GM19025 (cell line): ENCODE results near the gene TUBD1.
"Not testable (repeated sequence)": the region's sequence is repeated elsewhere in the genome, so short reads cannot be mapped to it uniquely, and the experiment has no call there.

ENCODE experiments used
- ATAC-seq: cut with Tn5 transposase; IDR thresholded peaks from one replicate; pipeline ENCODE4 v1.9.1; 2021; ENCODE audit warnings: mild to moderate bottlenecking, low read depth, moderate library complexity; ENCODE audit not compliant: unreplicated experiment

Gene TUBD1

DNA sequence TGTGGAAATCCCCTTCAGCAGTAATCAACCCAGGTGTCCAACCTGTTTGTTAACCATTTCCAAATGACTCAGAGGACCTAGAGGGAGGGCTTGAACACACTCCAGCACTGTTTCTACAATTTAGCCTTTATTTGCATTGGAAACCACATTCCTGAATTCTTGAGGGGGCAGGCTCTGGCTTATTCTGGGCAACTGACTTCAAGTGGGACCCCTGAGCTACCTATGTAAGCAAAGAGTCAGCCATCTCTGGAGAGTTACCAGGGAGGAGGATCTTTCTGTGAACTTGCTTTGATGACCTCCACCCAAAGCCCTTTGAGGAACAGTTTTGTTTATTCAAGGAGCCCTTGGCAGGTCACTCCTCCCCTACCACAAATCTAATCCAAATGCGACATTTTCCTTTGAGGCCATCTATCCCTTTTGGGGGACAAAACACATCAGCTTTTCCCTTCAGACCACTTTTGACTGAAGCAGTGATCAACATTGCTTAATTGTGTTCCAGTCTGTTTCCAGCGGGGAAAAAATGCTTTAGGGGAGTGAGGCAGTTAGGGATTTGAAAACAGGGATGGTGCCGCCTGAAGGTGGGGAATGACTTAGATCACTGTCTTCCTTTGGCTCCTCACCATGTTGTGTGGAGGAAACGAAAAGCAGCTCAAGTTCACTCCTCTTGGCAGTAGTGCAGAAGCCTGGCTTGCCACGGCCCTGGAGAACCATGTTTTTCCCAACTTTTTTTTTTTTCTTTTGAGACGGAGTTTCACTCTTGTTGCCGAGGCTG lies 46.2 kb downstream of the TUBD1 start:
- ATAC-seq: peak; percentile 36

DNA sequence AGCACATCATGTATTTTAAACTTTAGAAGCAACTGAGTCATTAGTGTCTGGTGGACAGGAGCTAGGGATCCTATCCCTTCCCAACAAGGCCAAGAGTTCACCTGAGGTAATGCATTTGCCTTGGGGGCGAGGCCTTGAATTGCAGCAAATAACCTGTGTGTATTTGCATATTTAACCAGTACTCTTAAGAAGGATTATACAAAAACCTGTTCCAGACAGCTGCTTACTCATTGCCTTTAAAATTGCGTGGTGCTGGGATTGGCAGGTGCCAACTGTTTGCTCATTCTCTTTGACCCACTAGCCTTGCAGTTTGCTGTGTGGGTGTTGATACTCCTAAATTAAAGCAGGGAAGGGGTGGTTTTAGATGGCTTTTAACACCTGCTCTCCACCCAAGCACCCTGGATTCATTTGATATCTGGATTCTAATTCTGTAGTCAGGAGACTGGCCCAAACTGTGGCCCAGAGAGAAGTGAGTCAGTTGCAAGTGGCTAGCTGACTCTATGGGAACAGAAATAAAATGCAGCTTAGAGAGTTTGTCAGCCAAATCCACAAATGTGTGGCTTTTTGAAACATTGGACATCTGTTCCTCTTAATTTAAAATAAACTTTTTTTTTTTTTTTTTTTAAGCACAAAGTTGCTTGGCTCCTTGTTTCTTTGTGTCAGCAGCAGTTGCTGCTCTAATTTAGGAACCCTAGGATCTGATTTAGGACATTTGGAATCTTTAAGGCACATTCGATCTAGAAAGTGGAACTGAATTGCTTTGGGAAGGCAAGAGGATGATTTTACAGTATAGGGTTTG lies 46.9 kb downstream of the TUBD1 start:
- no peak for ATAC-seq

DNA sequence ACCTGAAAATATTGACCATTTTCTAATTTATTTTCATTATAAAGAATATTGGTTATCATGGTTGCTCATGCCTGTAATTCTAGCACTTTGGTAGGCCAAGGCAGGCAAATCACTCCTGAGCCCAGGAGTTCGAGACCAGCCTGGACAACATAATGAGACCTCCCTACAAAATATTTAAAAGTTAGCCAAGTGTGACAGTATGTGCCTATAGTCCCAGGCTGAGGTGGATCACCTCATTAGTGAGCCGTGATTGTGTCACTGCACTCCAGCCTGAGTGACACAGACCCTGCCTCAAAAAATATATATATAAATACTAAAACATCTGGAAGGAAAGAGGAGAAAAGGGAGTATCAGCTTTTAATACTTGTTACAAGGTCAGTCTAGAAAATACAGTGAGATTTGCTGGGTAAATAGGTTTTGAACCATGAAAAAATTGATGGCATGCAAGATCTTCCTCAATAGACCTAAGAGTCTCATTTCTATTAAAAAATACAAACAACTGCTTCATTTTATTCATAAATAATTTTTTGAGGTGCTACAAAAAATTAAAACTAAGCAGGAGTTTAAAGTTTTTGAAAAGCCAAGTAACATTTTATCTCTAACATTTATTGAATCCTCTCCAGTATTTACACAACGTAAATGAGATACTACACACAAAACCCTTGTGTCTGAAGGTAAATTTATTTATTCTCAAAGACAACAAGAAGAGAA lies 47.7 kb downstream of the TUBD1 start:
- ATAC-seq: no peak

DNA sequence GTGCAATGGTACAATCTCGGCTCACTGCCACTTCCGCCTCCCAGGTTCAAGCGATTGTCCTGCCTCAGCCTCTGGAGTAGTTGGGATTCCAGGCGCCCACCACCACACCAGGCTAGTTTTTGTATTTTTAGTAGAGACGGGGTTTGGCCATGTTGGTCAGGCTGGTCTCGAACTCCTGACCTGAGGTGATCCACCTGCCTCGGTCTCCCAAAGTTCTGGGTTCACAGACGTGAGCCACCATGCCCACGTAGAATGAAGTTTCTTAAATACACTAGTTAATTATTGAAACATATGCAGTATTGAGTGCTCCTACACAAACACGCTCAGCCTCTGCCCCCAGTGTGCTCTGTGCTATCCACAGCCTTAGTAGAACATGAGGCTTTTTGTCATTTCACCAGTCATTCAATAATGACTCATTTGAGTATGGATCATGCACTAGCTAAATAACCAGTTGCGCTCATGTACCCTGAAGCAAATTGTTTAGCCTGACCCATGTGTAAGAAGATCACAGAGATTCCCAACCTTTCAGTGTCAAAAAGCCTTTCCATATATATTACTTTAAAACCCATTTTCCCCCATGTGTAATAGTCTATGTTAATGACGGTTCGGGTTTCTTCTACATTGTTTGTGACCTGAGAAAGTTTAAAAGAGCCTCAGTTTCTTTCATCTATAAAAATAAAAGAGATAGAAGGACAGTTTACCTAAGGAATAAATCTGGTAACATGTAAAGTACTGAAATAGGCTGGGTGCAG lies 49.7 kb downstream of the TUBD1 start:
- ATAC-seq: no peak

DNA sequence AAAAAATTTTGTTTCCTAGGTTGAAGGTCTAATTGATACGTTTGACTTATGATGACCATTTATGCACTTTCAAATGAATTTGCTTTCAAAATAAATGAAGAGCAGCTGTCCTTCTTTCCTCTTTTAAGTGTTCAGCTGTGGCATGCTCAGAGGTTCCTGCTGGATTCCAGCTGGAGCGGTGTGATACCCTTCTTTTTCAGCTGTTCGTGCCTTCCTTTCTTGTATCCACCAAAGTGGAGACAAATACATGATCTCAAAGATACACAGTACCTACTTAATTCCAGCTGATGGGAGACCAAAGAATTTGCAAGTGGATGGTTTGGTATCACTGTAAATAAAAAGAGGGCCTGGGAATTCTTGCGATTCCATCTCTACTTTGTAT lies 50.9 kb downstream of the TUBD1 start:
- not testable (repeated sequence) for ATAC-seq

DNA sequence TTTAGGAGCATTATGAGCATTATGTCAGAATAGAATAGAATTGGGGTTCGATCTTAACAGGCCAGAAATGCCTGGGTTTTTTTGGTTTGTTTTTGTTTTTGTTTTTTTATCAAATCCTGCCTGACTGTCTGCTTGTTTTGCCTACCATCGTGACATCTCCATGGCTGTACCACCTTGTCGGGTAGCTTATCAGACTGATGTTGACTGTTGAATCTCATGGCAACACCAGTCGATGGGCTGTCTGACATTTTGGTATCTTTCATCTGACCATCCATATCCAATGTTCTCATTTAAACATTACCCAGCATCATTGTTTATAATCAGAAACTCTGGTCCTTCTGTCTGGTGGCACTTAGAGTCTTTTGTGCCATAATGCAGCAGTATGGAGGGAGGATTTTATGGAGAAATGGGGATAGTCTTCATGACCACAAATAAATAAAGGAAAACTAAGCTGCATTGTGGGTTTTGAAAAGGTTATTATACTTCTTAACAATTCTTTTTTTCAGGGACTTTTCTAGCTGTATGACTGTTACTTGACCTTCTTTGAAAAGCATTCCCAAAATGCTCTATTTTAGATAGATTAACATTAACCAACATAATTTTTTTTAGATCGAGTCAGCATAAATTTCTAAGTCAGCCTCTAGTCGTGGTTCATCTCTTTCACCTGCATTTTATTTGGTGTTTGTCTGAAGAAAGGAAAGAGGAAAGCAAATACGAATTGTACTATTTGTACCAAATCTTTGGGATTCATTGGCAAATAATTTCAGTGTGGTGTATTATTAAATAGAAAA lies 51.5 kb downstream of the TUBD1 start:
- not testable (repeated sequence) for ATAC-seq

DNA sequence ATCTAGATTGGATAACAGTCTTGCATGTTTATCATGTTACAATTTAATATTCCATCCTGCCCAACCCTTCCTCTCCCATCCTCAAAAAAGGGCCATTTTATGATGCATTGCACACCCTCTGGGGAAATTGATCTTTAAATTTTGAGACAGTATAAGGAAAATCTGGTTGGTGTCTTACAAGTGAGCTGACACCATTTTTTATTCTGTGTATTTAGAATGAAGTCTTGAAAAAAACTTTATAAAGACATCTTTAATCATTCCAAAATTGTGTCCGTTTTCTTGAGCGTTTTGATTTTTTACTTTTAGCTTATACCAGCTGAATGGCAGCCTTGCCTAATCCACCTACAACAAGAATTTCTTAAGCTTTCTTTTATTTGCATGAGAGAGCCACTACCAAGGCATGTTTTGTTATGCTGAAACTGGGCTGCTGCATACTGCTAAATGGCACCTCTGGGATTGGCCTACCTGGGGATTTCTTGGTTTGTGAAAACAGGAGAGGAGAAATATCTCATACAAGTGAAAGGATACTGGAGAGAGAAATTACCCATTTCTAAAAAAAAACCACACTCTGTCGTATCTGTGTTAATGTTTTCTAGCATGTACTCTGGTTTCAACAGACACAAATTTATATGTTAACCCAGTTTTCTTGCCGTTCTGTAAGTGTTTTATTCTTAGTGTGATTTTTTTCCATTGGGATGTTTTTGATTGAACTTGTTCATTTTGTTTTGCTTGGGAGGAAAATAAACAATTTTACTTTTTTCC lies 52.2 kb downstream of the TUBD1 start:
- ATAC-seq: no peak

DNA sequence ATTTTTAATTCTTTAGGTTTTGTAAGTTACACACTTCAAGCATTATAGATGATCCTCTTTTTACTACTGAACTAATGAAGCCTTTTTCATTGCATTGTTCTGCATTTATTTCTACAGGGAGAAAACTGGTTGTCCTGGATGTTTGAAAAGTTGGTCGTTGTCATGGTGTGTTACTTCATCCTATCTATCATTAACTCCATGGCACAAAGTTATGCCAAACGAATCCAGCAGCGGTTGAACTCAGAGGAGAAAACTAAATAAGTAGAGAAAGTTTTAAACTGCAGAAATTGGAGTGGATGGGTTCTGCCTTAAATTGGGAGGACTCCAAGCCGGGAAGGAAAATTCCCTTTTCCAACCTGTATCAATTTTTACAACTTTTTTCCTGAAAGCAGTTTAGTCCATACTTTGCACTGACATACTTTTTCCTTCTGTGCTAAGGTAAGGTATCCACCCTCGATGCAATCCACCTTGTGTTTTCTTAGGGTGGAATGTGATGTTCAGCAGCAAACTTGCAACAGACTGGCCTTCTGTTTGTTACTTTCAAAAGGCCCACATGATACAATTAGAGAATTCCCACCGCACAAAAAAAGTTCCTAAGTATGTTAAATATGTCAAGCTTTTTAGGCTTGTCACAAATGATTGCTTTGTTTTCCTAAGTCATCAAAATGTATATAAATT lies 53.0 kb downstream of the TUBD1 start:
- no peak for ATAC-seq

DNA sequence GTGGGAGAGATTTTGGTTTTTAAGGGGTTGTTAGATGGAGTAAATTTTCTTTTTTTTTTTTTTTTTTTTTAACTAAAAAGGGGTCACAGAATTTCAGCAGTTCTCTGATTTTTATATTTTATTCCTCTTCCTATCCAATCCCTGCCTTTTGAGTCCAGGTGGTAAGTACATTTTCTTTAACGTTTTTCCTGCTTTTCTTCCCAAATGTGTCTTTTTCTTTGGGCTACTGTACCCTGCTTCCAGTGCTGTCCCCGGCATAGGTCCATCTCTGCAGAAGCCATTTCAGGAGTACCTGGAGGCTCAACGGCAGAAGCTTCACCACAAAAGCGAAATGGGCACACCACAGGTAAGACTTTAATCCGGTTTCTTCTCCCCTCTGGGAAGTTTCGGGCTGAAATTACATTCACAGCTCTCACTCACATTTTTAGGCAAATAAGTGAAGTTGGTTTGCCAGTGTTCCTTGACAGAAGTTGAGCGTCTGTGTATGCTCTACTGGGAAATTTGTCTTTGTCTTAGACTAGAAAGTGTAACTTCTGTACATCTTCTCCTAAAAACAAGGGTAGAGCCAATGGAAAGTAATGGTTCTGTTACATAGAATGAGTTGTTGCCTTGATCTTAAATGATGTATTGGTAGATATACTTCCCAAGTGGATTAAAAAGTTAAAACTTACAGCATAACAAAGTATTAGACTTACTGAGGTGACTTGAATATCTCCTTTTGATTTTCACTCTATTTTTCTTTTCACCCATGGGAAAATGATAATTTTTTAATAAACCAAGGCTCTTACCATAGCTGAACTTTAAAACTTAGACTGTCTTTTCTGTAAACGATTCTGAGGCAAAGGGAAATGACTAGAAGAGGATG lies 54.5 kb downstream of the TUBD1 start:
- ATAC-seq: no peak

DNA sequence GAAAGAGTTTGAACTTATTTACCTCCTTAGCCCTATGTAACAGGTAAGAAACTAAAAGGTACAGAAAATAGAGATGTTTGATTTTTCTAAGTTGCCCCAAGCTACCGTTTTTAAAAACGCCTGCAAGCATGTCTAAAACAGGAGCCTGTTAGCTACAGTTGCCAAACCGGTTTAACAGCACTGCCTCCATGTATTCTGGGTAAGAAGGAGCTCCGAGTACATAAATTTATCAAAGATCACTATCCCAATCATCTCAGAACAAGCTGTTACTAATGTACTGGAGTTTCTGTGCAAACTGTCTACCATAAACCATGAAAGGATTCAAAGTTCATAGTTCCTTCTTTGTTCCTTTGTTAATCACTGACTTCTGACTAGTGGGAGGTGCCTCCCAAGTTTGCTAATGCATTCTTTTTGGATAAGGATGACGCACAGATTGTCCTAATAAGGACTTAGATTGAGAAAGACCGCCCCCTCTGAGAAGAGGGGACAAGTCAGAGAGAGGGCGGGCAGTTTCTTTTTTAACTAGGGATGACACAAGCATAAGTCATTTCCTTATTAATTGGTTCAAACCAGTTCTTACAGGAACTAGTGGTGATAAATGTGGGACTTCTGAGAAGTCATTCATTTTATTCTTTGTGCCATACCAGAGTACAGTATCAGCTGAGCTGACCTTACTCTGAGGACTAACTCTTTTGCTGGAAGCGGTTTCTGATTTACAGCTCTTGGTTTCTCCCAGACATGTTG lies 55.3 kb downstream of the TUBD1 start:
- peak; percentile 68 for ATAC-seq

DNA sequence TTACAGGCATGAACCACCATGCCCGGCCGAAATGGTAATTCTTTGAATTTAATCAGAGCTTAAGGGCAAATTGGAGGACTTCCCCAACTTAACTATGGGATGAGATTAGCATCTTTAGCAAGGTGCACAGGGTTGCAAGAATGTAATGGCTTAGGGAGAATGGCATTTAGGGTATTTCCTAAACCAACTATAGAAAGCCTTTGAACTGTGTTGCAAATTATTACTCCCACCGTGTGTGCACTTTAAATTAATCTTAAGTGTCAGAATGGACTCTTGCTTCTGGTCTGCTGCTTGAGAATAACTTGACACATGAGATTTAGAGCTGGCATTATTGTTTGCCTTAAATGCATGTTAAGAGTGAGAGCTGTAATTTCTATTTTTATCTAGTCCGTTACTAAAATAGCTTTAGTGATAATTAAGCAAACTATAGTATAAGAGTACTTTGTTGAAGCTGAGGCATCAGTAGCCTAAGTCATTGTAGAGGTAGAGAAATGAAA lies 59.8 kb downstream of the TUBD1 start:
- ATAC-seq: no peak

DNA sequence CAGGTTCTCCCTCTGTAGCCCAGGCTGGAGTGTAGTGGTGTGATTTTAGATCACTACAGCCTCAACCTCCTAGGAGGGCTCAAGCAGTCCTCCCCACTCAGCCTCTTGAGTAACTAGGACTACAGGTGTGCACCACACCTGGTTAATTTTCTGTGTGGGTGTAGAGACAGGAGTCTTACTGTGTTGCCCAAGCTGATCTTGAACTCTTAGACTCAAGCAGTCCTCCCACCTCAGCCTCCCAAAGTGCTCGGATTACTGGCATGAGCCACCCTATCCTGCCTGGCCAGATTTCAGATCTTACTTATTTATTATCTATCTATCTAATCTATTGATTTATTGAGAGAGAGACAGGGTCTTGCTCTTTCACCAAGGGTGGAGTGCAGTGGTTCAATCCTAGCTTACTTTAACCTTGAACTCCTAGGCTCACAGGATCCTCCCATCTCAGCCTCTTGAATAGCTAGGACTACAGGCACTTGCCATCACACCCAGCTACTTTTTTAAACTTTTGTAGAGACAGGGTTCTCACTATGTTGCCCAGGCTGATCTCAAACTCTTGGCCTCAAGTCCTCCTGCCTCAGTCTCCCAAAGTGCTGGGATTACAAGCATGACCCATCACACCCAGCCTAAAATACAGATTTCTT lies 61.8 kb downstream of the TUBD1 start:
- no peak for ATAC-seq

DNA sequence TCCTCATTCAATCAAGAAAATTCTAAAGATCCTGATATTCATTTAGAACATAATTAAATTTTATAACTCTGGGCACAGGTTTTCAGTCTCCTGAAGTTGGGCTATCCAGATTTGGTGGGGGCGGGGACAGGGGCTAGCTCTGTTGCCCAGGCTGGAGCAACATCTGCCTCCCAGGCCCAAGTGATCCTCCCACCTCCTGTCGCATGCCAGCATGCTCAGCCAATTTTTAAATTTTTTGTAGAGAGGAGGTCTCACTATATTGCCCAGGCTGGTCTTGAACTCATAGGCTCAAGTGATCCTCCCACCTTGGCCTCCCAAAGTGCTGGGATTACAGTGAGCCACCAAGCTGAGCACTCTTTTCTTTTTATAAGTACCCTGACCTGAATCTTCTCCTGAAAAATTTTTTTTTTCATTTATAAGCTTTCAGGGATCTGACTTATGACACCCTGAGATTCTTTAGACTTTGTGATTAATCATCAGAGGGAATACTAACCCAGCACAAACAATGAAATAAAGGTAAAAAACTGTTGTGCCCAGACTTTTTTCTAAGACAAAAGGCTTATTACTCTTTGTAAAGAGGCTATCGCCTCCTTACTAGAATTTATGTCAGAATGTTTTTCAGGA lies 62.6 kb downstream of the TUBD1 start:
- no peak for ATAC-seq

DNA sequence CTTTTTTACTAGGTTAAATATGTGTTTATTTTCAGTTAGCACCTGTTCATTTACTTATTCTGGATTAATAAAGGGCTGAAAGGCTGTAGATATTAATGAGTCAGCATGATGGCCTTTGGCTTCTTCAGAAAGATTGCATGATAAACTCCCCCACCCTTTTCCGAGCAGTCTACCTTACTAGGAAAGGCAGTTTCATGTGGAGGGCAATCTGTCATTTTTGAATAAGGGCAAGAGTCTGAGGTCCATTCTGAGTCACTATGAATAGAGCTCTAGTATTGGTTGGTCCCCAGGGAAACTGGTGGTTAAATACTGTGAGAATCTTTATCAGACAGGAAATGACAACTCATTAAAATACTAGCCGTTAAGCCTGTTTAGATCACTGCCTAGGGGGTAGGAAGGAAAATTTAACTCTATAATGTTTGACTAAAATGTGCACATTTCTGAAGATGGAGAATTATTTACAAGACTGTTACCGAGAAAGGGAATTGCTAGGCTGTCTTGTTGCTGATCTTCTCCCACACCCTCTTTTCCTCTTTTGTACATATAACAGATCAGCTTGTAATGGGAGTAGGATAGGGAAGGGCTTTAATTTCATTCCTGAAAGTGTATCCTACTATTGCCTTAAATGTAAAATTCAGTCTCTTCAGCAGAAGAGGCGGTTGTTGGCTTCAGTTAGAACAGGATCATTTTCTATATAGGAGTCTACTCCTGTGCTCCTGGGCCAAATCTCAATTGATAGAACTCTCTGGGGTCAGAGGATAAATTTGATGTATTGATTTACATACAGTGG lies 63.3 kb downstream of the TUBD1 start:
- peak; percentile 64 for ATAC-seq

DNA sequence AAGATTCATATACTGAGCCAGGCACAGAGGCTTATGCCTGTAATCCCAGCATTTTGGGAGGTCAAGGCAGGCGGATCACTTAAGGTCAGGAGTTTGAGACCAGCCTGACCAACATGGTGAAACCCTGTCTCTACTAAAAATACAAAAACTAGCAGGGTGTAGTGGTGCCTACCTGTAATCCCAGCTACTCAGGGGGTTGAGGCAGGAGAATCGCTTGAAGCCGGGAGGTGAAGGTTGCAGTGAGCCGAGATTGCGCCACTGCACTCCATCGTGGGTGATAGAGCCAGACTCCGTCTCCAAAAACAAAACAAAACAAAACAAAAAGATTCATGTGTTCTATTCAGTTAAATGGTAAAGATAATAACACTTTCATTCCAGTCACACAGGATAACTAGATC lies 63.9 kb downstream of the TUBD1 start:
- not testable (repeated sequence) for ATAC-seq
